Stomach (tissue), 9 donors: ENCODE data around the gene ATP11A. TPM values are rescaled to one million over a fixed set of nuclear protein-coding genes. Genes with fewer than 3 reads are reported as not detected.

Source experiments
- DNase-seq, 2 donors: peaks; one replicate each; pipeline versions ENCODE4 v3.0.0 to v3.0.0-alpha.2; 2013 to 2019
- H3K27ac ChIP-seq, 5 donors: fragments of 200-600 bp in 4 of 5; sonication (generic) in 4 of 5; one replicate each; pipeline ENCODE4 v1.5.1; 2013 to 2019; ENCODE audit warnings: mild to moderate bottlenecking in 1 of 5, moderate library complexity in 1 of 5
- H3K27me3 ChIP-seq, 3 donors: fragments of 200-600 bp; sonication (generic); one replicate each; pipeline ENCODE4 v1.5.1; 2017 to 2019; ENCODE audit warnings: mixed run types in 1 of 3
- H3K36me3 ChIP-seq, 4 donors: fragments of 200-600 bp; sonication (generic); 1 replicate in 3 of 4; 2 replicates in 1 of 4; pipeline ENCODE4 v1.5.1; 2016 to 2019
- H3K4me1 ChIP-seq, 4 donors: fragments of 200-600 bp; sonication (generic); one replicate each; pipeline ENCODE4 v1.5.1; 2016 to 2019
- H3K4me3 ChIP-seq, 4 donors: fragments of 200-600 bp; sonication (generic) in 3 of 4; one replicate each; pipeline ENCODE4 v1.5.1; 2016 to 2019; ENCODE audit warnings: mild to moderate bottlenecking in 1 of 4
- H3K9me3 ChIP-seq, 4 donors: fragments of 200-600 bp; sonication (generic); one replicate each; pipeline ENCODE4 v1.5.1; 2016 to 2019
- CTCF ChIP-seq, 7 experiments: fragments of 450-650 bp in 4 of 7; fragments of 200-600 bp in 3 of 7; sonication (generic) in 3 of 7; IDR thresholded peaks; one replicate each; pipeline ENCODE4 v1.5.1; 2016 to 2019; ENCODE audit warnings: antibody characterized with exemption in 7 of 7, control low read depth in 2 of 7, mild to moderate bottlenecking in 1 of 7
- EP300 ChIP-seq: sonication (generic); formaldehyde crosslinking; IDR thresholded peaks from one replicate; pipeline ENCODE4 v1.6.1; 2017; ENCODE audit warnings: antibody characterized with exemption
- POLR2A ChIP-seq, 4 donors: fragments of 450-650 bp; IDR thresholded peaks; one replicate each; pipeline ENCODE4 v1.6.1; 2016; ENCODE audit warnings: antibody characterized with exemption in 4 of 4, control low read depth in 2 of 4, mild to moderate bottlenecking in 1 of 4, moderate library complexity in 1 of 4
- POLR2AphosphoS5 ChIP-seq, 3 donors: sonication (generic); formaldehyde crosslinking; IDR thresholded peaks; one replicate each; pipeline ENCODE4 v1.6.1; 2016; ENCODE audit warnings: antibody characterized with exemption in 3 of 3
- WGBS, 5 donors: extraction: QIAGEN DNeasy Blood & Tissue Kit in 3 of 5; methylation state at CpG; one replicate each; pipeline versions ENCODE4 v1.1.5 to v1.1.7; 2013 to 2018; 5-methylcytosine and 5-hydroxymethylcytosine counted together
- intact Hi-C: fragments of 100-400 bp; cut with DNase I; formaldehyde crosslinking; loops from one replicate; pipeline ENCODE4 v1.15.1; 2023; ENCODE audit warnings: low total_unique reads
- polyA plus RNA-seq, 3 donors: library from polyadenylated mRNA; stranded (reverse); fragments of 200-250 nt; gene quantifications; one replicate each; pipeline ENCODE4 v1.2.3, GENCODE V29; 2013
- total RNA-seq, 5 donors: library from RNA; depleted of rRNA; stranded (reverse); fragments of >200 nt; gene quantifications; one replicate each; pipeline versions ENCODE4 v1.1.0 to v1.2.3, GENCODE V29; 2014 to 2016
- donor health status: healthy with polysubstance abuse.
- donor health status: Bipolar disorder and iron deficiency.
- donor health status: healthy.

ATP11A gene
- total and polyA plus RNA-seq, 8 donors, result 1.1 to 70.9 (median 12.3) TPM

- DNase-seq, result no peak
- no peak for TF ChIP-seq CTCF (IDR thresholded peaks at IDR 0.05)
- TF ChIP-seq POLR2AphosphoS5 (IDR thresholded peaks at IDR 0.05), result no peak
- no peak for TF ChIP-seq POLR2A (IDR thresholded peaks at IDR 0.05)
- no peak for TF ChIP-seq EP300
- H3K4me3 ChIP-seq, result no peak overlapping the region
Observed at GRCh38 chr13:112926993-112927392, 237.2 kb downstream of the ATP11A start.

GRCh38 chr13:112928020-112928971 lies 238.5 kb downstream of the ATP11A start:
- 61 to 69% (median 66%) methylated on average over 16 to 21 of the region's 21 CpGs for WGBS, 5 donors
- TF ChIP-seq CTCF (IDR thresholded peaks at IDR 0.05) (no peak), POLR2A (IDR thresholded peaks at IDR 0.05) (no peak), EP300 (no peak), POLR2AphosphoS5 (IDR thresholded peaks at IDR 0.05) (no peak)
- Histone ChIP-seq H3K27ac (no peak overlapping the region), H3K4me1 (peaks cover 10 to 24% (median 15%) of the 10 kb centered on the region in 4 donors), H3K9me3 (peaks cover 0 to 7% (median 2%) of the 10 kb centered on the region in 4 donors), H3K27me3 (peaks cover 0 to 45% (median 3%) of the 10 kb centered on the region in 3 donors), H3K36me3 (no peaks in the 10 kb centered on the region), H3K4me3 (no peak overlapping the region)
- DNase-seq, result peak in 1 of 2 donors; percentile 71
- intact Hi-C loops, result no loop called here

More at GRCh38 chr13:112926993-112927392, 237.2 kb downstream of the ATP11A start:
- peaks cover 0 to 33% (median 3%) of the 10 kb centered on the region in 3 donors for H3K27me3 ChIP-seq
- intact Hi-C loops, result no loop called here
- no peaks in the 10 kb centered on the region for H3K36me3 ChIP-seq
- H3K4me1 ChIP-seq, result peaks cover 10 to 24% (median 15%) of the 10 kb centered on the region in 4 donors
- 77 to 91% (median 87%) methylated on average over 5 of the region's 5 CpGs for WGBS, 5 donors
- no peak overlapping the region for H3K27ac ChIP-seq
- H3K9me3 ChIP-seq, result peaks cover 0 to 7% (median 2%) of the 10 kb centered on the region in 4 donors

- TF ChIP-seq POLR2A (IDR thresholded peaks at IDR 0.05) (no peak), EP300 (no peak), POLR2AphosphoS5 (IDR thresholded peaks at IDR 0.05) (no peak), CTCF (IDR thresholded peaks at IDR 0.05) (no peak)
- Histone ChIP-seq H3K27me3 (peaks cover 0 to 54% (median 3%) of the 10 kb centered on the region in 3 donors), H3K36me3 (no peaks in the 10 kb centered on the region), H3K9me3 (peaks cover 0 to 7% (median 2%) of the 10 kb centered on the region in 4 donors), H3K27ac (no peak overlapping the region), H3K4me3 (peak overlapping the region in 1 of 4 donors; percentile 21), H3K4me1 (peaks cover 10 to 24% (median 15%) of the 10 kb centered on the region in 4 donors)
- intact Hi-C loops, result no loop called here
- WGBS, 5 donors, result 10 to 15% (median 14%) methylated on average over 19 to 21 of the region's 21 CpGs
- peak in 1 of 2 donors; percentile 87 for DNase-seq
Observed at GRCh38 chr13:112928972-112929782, 239.3 kb downstream of the ATP11A start.

- intact Hi-C loops, result no loop called here
Observed at GRCh38 chr13:112929783-112930055, 239.9 kb downstream of the ATP11A start.

More at GRCh38 chr13:112929783-112930055, 239.9 kb downstream of the ATP11A start:
- Histone ChIP-seq H3K36me3 (no peaks in the 10 kb centered on the region), H3K4me1 (peaks cover 10 to 24% (median 15%) of the 10 kb centered on the region in 4 donors), H3K27ac (no peak overlapping the region), H3K9me3 (peaks cover 0 to 7% (median 2%) of the 10 kb centered on the region in 4 donors), H3K27me3 (peaks cover 0 to 56% (median 3%) of the 10 kb centered on the region in 3 donors), H3K4me3 (no peak overlapping the region)
- DNase-seq, result no peak
- TF ChIP-seq EP300 (no peak), POLR2AphosphoS5 (IDR thresholded peaks at IDR 0.05) (no peak), POLR2A (IDR thresholded peaks at IDR 0.05) (no peak), CTCF (IDR thresholded peaks at IDR 0.05) (no peak)
- WGBS, 5 donors, result 27 to 58% (median 56%) methylated on average over 8 of the region's 8 CpGs
